GM18858 (cell line): ENCODE data around the gene TCF12.

ENCODE experiments used
- ATAC-seq: cut with Tn5 transposase; IDR thresholded peaks from one replicate; pipeline ENCODE4 v1.9.1; 2021; ENCODE audit not compliant: unreplicated experiment

TCF12 gene

GRCh38 chr15:57310876-57311275, 392.4 kb downstream of the TCF12 start:
- ATAC-seq = no peak

- ATAC-seq = no peak
These were observed 393.5 kb downstream of the TCF12 start for GRCh38 chr15:57312006-57312317.

GRCh38 chr15:57312318-57313133, 394.1 kb downstream of the TCF12 start:
- ATAC-seq = no peak

GRCh38 chr15:57313134-57313483, 394.7 kb downstream of the TCF12 start:
- ATAC-seq = no peak

GRCh38 chr15:57314221-57314620, 395.8 kb downstream of the TCF12 start:
- no peak for ATAC-seq

- ATAC-seq = no peak
These were observed 398.0 kb downstream of the TCF12 start for GRCh38 chr15:57316451-57316850.

- no peak for ATAC-seq
These were observed 400.9 kb downstream of the TCF12 start for GRCh38 chr15:57319226-57319918.

GRCh38 chr15:57319919-57320560, 401.6 kb downstream of the TCF12 start:
- ATAC-seq = no peak

GRCh38 chr15:57320631-57321220, 402.3 kb downstream of the TCF12 start:
- no peak for ATAC-seq

- no peak for ATAC-seq
These were observed 403.0 kb downstream of the TCF12 start for GRCh38 chr15:57321485-57321884.

GRCh38 chr15:57321973-57322601, 403.6 kb downstream of the TCF12 start:
- no peak for ATAC-seq

GRCh38 chr15:57322602-57323250, 404.3 kb downstream of the TCF12 start:
- no peak for ATAC-seq

GRCh38 chr15:57323299-57323805, 404.9 kb downstream of the TCF12 start:
- ATAC-seq = no peak

GRCh38 chr15:57323806-57324589, 405.6 kb downstream of the TCF12 start:
- ATAC-seq = no peak

- ATAC-seq = no peak
These were observed 406.1 kb downstream of the TCF12 start for GRCh38 chr15:57324590-57324890.

GRCh38 chr15:57324944-57325679, 406.7 kb downstream of the TCF12 start:
- no peak for ATAC-seq

- ATAC-seq = no peak
These were observed 407.8 kb downstream of the TCF12 start for GRCh38 chr15:57326196-57326595.

- no peak for ATAC-seq
These were observed 409.6 kb downstream of the TCF12 start for GRCh38 chr15:57327985-57328471.

- no peak for ATAC-seq
These were observed 410.0 kb downstream of the TCF12 start for GRCh38 chr15:57328479-57328878.
